Hepatocyte (in vitro differentiated cells): ENCODE results near the gene PFKM.

Source experiments
- CTCF ChIP-seq: fragments of 200-600 bp; sonication (generic); IDR thresholded peaks from 2 replicates; pipeline ENCODE4 v1.5.1; 2016; ENCODE audit warnings: antibody characterized with exemption, mild to moderate bottlenecking; ENCODE audit not compliant: poor library complexity
- EZH2 ChIP-seq: fragments of 200-600 bp; sonication (generic); IDR thresholded peaks from 2 replicates; pipeline ENCODE4 v1.6.1; 2016; ENCODE audit warnings: antibody characterized with exemption, mild to moderate bottlenecking, borderline replicate concordance
- EZH2phosphoT487 ChIP-seq: fragments of 200-600 bp; sonication (generic); IDR thresholded peaks from one replicate; pipeline ENCODE4 v1.6.1; 2018; ENCODE audit warnings: antibody characterized with exemption, mild to moderate bottlenecking, low read depth, moderate library complexity; ENCODE audit not compliant: unreplicated experiment, severe bottlenecking

DNA sequence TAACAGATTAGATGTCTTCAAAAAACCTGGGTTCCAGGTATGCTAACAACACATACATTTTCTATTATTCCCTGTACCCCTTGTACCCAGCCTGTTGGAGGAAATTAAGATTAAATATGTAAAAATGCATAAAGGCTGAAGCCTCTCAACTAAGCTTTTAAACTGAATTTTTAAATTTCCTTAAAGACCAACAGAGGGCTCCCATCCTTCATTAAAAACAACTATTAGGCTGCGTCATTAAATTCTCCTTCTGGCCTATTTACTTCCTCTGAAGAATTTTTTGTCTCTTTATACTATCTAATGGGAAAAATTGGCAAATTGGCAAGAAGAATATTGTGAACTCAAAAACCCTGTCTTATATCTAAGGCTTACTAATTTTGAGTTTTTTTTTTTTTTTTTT, 35.1 kb upstream of the PFKM start:
- TF ChIP-seq EZH2 (no peak), EZH2phosphoT487 (no peak), CTCF (peak; percentile 48)
